ENCODE measurements around the gene PHF14. TPM values are rescaled to one million over a fixed set of nuclear protein-coding genes. Genes with fewer than 3 reads are reported as not detected.

PHF14 gene
- total RNA-seq, 4 donors from 2014 or later, result 26.6 to 172 (median 42.9) TPM

- no peaks in the 10 kb centered on the region for H3K9me3 ChIP-seq
- TF ChIP-seq POLR2A (IDR thresholded peaks at IDR 0.05) (no peak), CTCF (IDR thresholded peaks at IDR 0.05) (no peak)
- H3K4me3 ChIP-seq, result no peak overlapping the region
- no peak overlapping the region for H3K27ac ChIP-seq
- no peaks in the 10 kb centered on the region for H3K27me3 ChIP-seq
- no peaks in the 10 kb centered on the region for H3K36me3 ChIP-seq
- DNase-seq, result no peak
- no peaks in the 10 kb centered on the region for H3K4me1 ChIP-seq
Measured at GRCh38 chr7:11175887-11176286, 202.2 kb downstream of the PHF14 start.

- H3K27ac ChIP-seq, result no peak overlapping the region
- H3K27me3 ChIP-seq, result no peaks in the 10 kb centered on the region
- DNase-seq, result no peak
- no peak overlapping the region for H3K4me3 ChIP-seq
- H3K36me3 ChIP-seq, result no peaks in the 10 kb centered on the region
- TF ChIP-seq CTCF (IDR thresholded peaks at IDR 0.05), result no peak
- TF ChIP-seq POLR2A (IDR thresholded peaks at IDR 0.05), result no peak
- no peaks in the 10 kb centered on the region for H3K9me3 ChIP-seq
- H3K4me1 ChIP-seq, result no peaks in the 10 kb centered on the region
Measured at GRCh38 chr7:11176985-11177555, 203.4 kb downstream of the PHF14 start.

- Histone ChIP-seq H3K9me3 (no peaks in the 10 kb centered on the region), H3K4me1 (no peaks in the 10 kb centered on the region), H3K27me3 (no peaks in the 10 kb centered on the region), H3K27ac (no peak overlapping the region), H3K36me3 (no peaks in the 10 kb centered on the region), H3K4me3 (no peak overlapping the region)
- TF ChIP-seq POLR2A (IDR thresholded peaks at IDR 0.05) (no peak), CTCF (IDR thresholded peaks at IDR 0.05) (no peak)
- no peak for DNase-seq
Measured at GRCh38 chr7:11177793-11178192, 204.1 kb downstream of the PHF14 start.

GRCh38 chr7:11181590-11181989 lies 207.9 kb downstream of the PHF14 start:
- no peak overlapping the region for H3K27ac ChIP-seq
- H3K9me3 ChIP-seq, result no peaks in the 10 kb centered on the region
- H3K36me3 ChIP-seq, result no peaks in the 10 kb centered on the region
- TF ChIP-seq CTCF (IDR thresholded peaks at IDR 0.05), result no peak
- no peak for TF ChIP-seq POLR2A (IDR thresholded peaks at IDR 0.05)
- no peak overlapping the region for H3K4me3 ChIP-seq
- DNase-seq, result no peak
- H3K4me1 ChIP-seq, result no peaks in the 10 kb centered on the region
- H3K27me3 ChIP-seq, result no peaks in the 10 kb centered on the region

- no peak overlapping the region for H3K27ac ChIP-seq
- no peak for DNase-seq
- H3K9me3 ChIP-seq, result no peaks in the 10 kb centered on the region
- no peaks in the 10 kb centered on the region for H3K4me1 ChIP-seq
- TF ChIP-seq POLR2A (IDR thresholded peaks at IDR 0.05), result no peak
- TF ChIP-seq CTCF (IDR thresholded peaks at IDR 0.05), result no peak
- no peaks in the 10 kb centered on the region for H3K36me3 ChIP-seq
- no peaks in the 10 kb centered on the region for H3K27me3 ChIP-seq
- H3K4me3 ChIP-seq, result no peak overlapping the region
Measured at GRCh38 chr7:11182736-11183135, 209.1 kb downstream of the PHF14 start.
